NCI-H524 (cell line): ENCODE measurements around the gene AHR.
"Not testable (repeated sequence)": the region's sequence is repeated elsewhere in the genome, so short reads cannot be mapped to it uniquely, and the experiment has no call there.

Experiments
- DNase-seq, 2 experiments: peaks; one replicate each; lab custom pipeline; 2025; lab: John Stamatoyannopoulos, UW

Gene AHR

GRCh38 chr7:17339952-17340351 lies 41.5 kb downstream of the AHR start:
- DNase-seq = no peak

DNA sequence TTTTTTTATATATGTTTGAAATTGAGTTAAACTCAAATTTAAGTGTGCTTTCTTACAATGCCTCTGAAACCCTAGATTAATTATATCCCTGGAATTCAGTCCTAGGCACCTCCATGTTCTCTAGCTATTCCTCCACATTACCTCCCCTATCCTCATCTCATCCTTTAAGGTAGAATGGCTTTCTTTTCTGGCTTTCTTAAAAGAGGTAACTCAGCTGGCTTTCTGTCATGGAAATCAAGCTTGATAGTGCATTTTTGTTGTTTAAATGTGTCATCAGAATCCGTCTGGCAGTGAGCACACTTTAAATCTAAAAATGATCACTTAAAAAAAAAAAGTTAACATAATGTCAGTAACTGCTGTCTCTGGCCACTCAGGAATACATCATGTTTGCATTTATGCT lies 42.2 kb downstream of the AHR start:
- DNase-seq = no peak

GRCh38 chr7:17342756-17343155 lies 44.3 kb downstream of the AHR start:
- DNase-seq = no peak

GRCh38 chr7:17347401-17347800 lies 48.9 kb downstream of the AHR start:
- no peak for DNase-seq

DNA sequence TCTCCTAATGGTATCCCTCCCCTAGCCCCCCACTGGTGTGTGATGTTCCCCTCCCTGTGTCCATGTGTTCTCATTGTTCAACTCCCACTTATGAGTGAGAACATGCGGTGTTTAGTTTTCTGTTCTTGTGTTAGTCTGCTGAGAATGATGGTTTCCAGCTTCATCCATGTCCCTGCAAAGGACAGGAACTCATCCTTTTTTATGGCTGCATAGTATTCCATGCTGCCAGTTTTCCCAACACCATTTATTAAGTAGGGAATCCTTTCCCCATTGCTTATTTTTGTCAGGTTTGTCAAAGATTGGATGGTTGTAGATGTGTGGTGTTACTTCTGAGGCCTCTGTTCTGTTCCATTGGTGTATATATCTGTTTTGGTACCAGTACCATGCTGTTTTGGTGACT lies 50.5 kb downstream of the AHR start:
- DNase-seq = not testable (repeated sequence)

DNA sequence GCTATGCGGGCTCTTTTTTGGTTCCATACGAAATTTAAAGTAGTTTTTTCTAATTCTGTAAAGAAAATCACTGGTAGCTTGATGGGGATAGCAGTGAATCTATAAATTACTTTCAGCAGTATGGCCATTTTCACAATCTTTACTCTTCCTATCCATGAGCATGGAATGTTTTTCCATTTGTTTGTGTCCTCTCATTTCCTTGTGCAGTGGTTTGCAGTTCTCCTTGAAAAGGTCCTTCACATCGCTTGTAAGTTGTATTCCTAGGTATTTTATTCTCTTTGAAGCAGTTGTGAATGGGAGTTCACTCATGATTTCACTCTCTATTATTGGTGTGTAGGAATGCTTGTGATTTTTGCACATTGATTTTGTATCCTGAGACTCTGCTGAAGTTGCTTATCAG lies 51.9 kb downstream of the AHR start:
- not testable (repeated sequence) for DNase-seq

DNA sequence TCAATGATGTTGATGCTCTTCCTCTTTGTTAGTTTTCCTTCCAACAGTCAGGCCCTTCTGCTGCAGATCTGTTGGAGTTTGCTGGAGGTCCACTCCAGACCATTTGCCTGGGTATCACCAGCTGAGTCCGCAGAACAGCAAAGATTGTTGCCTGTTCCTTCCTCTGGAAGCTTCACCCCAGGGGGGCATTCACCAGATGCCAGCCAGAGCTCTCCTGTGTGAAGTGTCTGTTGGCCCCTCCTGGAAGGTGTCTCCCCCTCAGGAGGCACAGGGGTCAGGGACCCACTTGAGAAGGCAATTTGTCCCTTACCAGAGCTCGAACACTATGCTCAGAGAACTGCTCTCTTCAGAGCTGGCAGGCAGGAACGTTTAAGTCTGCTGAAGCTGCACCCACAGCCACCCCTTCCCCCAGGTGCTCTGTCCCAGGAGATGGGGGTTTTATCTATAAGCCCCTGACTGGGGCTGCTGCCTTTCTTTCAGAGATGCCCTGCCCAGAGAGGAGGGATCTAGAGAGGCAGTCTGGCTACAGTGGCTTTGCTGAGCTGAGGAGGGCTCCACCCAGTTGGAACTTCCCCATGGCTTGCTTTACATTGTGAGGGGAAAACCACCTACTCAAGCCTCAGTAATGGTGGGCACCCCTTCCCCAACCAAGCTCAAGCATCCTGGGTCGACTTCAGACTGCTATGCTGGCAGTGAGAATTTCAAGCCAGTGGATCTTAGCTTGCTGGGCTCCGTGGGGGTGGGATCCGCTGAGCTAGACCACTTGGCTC lies 55.4 kb downstream of the AHR start:
- not testable (repeated sequence) for DNase-seq

DNA sequence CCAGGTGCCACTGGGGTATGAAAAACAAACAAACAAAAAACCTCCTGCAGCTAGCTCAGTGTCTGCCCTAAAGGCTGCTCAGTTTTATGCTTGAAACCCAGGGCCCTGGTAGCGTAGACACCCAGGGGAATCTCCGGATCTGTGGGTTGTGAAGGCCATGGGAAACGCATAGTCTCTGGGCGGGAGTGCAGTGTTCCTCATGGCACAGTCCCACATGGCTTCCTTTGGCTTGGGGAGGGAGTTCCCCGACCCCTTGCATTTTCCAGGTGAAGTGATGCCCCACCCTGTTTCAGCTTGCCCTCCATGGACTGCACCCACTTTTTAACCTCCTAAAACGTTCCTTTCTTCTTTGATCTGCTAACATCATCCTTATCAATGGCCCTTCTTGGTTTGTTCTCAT lies 56.0 kb downstream of the AHR start:
- DNase-seq = no peak

- no peak for DNase-seq
Measured at GRCh38 chr7:17355050-17355449, 56.6 kb downstream of the AHR start.

- no peak for DNase-seq
Measured at GRCh38 chr7:17357952-17358351, 59.5 kb downstream of the AHR start.

GRCh38 chr7:17359610-17360009 lies 61.2 kb downstream of the AHR start:
- no peak for DNase-seq

DNA sequence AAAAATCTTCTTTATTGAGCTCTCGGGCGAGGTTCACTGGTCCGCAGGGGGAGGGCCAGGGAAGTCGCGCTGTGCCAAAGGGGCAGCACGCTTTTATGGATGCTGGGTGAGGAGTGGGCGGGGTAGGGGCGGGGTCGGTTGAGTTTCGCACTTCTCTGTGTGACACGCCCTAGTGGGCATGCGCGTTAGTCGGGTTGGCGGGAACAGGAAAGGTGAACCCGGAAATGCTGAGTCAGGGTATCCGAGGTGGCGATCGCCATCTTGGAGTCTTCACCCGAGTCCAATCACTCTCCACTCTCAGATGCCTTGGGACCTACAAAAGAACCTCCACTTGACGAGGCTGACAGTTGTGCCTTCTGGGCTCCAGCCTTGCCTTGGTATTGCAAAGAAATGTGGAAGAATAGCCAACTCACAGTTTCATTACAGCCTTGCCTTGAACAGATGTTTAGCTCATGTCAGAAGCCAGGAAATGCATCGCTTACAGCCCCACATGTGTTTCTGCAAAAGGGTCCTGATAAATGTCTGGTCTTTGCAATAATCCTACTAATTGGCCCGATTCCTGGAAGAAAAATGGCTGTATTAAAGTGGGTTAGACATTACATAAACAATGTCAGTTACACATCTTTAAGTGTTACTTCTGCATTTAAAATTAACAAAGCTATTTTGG lies 64.1 kb downstream of the AHR start:
- no peak for DNase-seq

- DNase-seq = no peak
Measured at GRCh38 chr7:17364671-17365070, 66.2 kb downstream of the AHR start.

- DNase-seq = no peak
Measured at GRCh38 chr7:17365775-17366174, 67.3 kb downstream of the AHR start.

- DNase-seq = no peak
Measured at GRCh38 chr7:17367502-17367901, 69.0 kb downstream of the AHR start.

GRCh38 chr7:17368856-17369524 lies 70.5 kb downstream of the AHR start:
- no peak for DNase-seq

- no peak for DNase-seq
Measured at GRCh38 chr7:17369691-17370426, 71.4 kb downstream of the AHR start.

DNA sequence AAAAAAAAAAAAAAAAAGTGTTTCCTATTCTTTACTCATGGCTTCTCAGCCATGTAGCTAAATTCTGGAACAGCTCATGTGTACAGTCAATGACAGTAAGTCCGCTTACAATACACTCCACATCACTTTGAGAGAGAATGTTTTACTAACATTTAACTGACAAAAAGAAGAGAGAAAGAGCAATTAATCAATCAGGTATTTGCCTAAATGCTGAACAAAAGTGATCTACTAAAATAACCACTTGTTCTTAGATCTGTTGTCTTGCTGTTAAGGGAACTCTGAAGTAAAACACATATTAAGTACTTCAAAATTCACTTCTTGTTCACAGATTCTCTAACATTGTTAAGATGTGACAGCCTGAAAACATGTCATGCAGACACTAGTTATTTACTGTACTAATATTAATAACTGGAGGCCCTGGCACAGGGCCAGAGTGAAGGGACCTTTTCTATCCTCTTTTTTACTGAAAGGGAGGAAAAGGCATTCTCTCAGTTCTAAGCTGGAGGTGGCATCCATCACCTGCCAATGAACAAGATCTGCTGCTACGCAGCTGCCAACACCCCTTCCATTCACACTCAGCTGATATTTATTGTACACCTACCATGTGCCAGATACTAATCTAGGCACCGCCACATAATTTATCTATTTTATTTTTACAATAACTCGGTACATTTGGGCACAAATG lies 72.6 kb downstream of the AHR start:
- no peak for DNase-seq

DNA sequence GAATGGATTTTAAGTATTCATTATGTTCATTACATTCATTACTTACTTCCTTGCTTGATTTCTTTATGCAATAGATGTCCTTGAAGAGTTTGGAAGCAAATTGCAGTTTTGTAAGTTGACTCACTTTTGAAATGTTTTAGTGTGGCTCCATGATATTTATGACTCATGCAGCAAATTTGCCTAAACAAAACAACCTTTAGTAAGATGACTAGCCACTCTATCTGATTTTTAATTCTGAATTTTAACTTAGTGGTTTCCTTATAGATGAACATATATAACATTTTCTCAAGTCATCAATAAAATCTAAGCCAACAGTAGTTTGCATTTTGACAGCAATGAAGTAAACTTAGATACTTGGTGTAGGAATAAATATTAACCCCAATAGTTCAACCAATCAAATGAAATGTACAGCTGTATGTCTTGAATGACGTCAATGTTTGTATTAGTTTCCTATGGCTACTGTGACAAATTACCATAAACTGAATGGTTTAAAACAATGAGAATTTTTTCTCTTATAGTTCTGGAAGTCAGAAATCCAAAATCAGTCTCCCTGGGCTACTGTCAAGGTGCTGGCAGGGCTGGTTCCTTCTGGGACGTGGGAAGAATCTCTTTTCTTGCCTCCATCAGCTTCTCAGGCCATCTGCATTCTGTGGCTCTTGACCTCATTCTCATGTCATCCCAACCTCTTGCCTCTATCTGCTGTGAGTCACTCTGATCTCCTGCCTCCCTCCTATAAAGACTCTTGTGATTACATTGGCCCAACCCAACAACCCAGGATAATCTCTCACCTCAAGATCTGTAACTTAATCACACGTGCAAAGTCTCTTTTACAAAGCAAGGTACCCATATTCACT lies 73.4 kb downstream of the AHR start:
- DNase-seq = peak in 1 of 2 experiments; percentile 34

DNA sequence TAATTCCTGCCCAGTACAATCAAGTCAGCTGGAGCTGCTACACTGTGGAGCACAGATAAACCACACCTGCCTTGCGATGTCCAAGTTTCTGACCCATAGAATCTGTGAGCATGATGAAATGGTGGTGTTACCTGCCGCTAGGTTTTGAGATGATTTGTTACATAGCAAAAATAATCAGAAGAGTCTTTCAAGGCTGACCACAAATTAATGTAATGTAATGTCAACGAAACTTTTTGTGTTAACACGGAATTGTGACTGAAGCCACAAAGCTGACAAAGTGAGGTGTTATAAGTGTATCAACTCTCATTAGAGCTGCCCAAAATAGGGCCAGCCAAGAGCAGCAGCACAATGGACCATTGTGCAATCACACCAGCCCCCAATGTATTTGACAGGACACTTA lies 75.7 kb downstream of the AHR start:
- no peak for DNase-seq

DNA sequence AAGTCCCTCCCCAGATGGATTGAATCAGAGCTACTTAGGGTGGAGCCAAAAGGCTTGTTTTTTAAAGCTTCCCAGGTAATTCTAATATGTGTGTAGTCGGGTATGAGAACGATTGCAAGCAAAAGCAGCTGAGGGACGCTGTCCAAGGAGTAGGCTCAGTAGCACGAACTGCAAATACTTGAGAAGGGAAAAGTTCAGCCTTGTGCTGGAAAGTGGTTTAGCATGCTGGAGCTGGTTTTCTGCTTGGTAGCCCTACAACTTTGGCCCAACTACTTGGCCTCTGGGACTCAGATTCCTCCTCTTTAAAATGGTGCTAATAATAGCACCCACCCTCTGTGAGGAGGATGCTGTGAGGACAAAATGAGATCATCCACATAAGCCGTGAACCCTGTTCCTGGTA lies 76.2 kb downstream of the AHR start:
- DNase-seq = no peak
